ENCODE results near the gene ACE. TPM values are rescaled to one million over a fixed set of nuclear protein-coding genes. Genes with fewer than 3 reads are reported as not detected.

ACE gene
- total RNA-seq, 1 experiment from 2014 or later = 5.4 TPM

- no peak overlapping the region for H2BK5ac ChIP-seq (ENCODE audit: insufficient read length, low read length)
- Mint-ChIP-seq H3K27ac (no peak overlapping the region; a peak in 1 of 7 replicates), H3K9me3 (no peaks in the 10 kb centered on the region; a peak in 1 of 5 replicates), H3K4me3 (no peak overlapping the region), H3K27me3 (ENCODE audit: low read depth) (no peaks in the 10 kb centered on the region), H3K36me3 (ENCODE audit: insufficient read depth in 1 of 3, low read depth in 3 of 3) (peaks cover 4 to 7% (median 7%) of the 10 kb centered on the region in 3 experiments; a peak in 4 of 7 replicates), H3K4me1 (peaks cover 19 to 42% of the 10 kb centered on the region in 2 experiments)
- peaks cover 4% of the 10 kb centered on the region for H4K20me1 ChIP-seq (ENCODE audit: control insufficient read depth, insufficient read depth, insufficient read length)
- no peaks in the 10 kb centered on the region for H3K9me3 ChIP-seq (ENCODE audit: control insufficient read depth, low read depth, low read length)
- no peak overlapping the region for H3K27ac ChIP-seq (ENCODE audit: insufficient read length, low read depth, low read length)
- H3K23me2 ChIP-seq (ENCODE audit: insufficient read length, low read depth, low read length, poor library complexity, severe bottlenecking) = no peaks in the 10 kb centered on the region
- no peak overlapping the region for H4K91ac ChIP-seq (ENCODE audit: insufficient read length, low read depth, low read length)
- no peak overlapping the region for H2AFZ ChIP-seq (ENCODE audit: low read length)
- no peak overlapping the region for H3K23ac ChIP-seq (ENCODE audit: insufficient read length, low read depth, low read length)
- no peak for TF ChIP-seq CTCF (conservative IDR thresholded peaks at IDR 0.05)
- H3K56ac ChIP-seq (ENCODE audit: insufficient read length, low read depth, low read length) = no peak overlapping the region
- no peak overlapping the region; the same call in 1 of the 2 replicates for H3K14ac ChIP-seq (ENCODE audit: insufficient read depth, low read length)
- H3K9ac ChIP-seq (ENCODE audit: extremely low read depth, insufficient read length, low read length) = no peak overlapping the region
- no peak overlapping the region for H4K5ac ChIP-seq (ENCODE audit: insufficient read length, low read depth, low read length)
- no peak overlapping the region for H4K8ac ChIP-seq (replicated peaks; ENCODE audit: insufficient read length, low read depth, low read length)
- no CpG with 5 or more reads among the region's 46 CpGs for WGBS (ENCODE audit: extremely low coverage, insufficient read length, low lambda C conversion rate)
- H2AK5ac ChIP-seq (ENCODE audit: insufficient read length, low read length) = no peak overlapping the region
- no peaks in the 10 kb centered on the region for H3K79me2 ChIP-seq (ENCODE audit: insufficient read depth, low read length)
- no peak overlapping the region for H2BK15ac ChIP-seq (ENCODE audit: low read depth, low read length)
- no peak for DNase-seq
- H3K4me1 ChIP-seq (ENCODE audit: insufficient read depth, low read length) = no peaks in the 10 kb centered on the region
- H2BK12ac ChIP-seq (ENCODE audit: insufficient read length, low read depth, low read length) = no peak overlapping the region
- no peak overlapping the region for H3K4ac ChIP-seq (ENCODE audit: low read depth, low read length)
- no peak overlapping the region for H2BK120ac ChIP-seq (ENCODE audit: low read depth, low read length, poor library complexity, severe bottlenecking)
- H3K27me3 ChIP-seq (ENCODE audit: insufficient read depth, low read length) = no peaks in the 10 kb centered on the region
- H3T11ph ChIP-seq (ENCODE audit: low read length) = no peak overlapping the region
- H3K4me2 ChIP-seq (ENCODE audit: insufficient read depth, insufficient read length, low read length) = no peak overlapping the region
- no peaks in the 10 kb centered on the region for H3K79me1 ChIP-seq (ENCODE audit: insufficient read depth, low read depth, low read length, poor library complexity, severe bottlenecking)
- no peak overlapping the region for H3K18ac ChIP-seq (ENCODE audit: insufficient read length, low read depth, low read length)
- H2BK20ac ChIP-seq (ENCODE audit: low read depth, low read length, poor library complexity, severe bottlenecking) = no peak overlapping the region
Observed at GRCh38 chr17:63438092-63439051, 38.5 kb upstream of the ACE start.

Data from H9 (cell line).